Neural cell (in vitro differentiated cells): ENCODE measurements around the gene COX4I1. TPM values are rescaled to one million over a fixed set of nuclear protein-coding genes. Genes with fewer than 3 reads are reported as not detected.

Experiments used
- H2AFZ ChIP-seq: fragments of 200-600, 300-800 bp; sonication (generic), shearing (Covaris generic); 2 replicates; pipeline ENCODE4 v1.6.0; 2014; ENCODE audit warnings: low read depth, mild to moderate bottlenecking, antibody characterized with exemption, low read length, moderate library complexity
- H3F3A ChIP-seq: fragments of 200-600 bp; shearing (Covaris generic); 2 replicates; pipeline ENCODE4 v1.6.1; 2016; ENCODE audit warnings: mild to moderate bottlenecking, moderate library complexity, mixed read lengths, antibody characterized with exemption, low read length; ENCODE audit not compliant: insufficient read depth, poor library complexity, severe bottlenecking
- H3K27ac ChIP-seq: fragments of 200-600, 300-800 bp; sonication (generic), shearing (Covaris generic); 2 replicates; pipeline ENCODE4 v1.5.1; 2014; ENCODE audit warnings: mild to moderate bottlenecking, low read length, moderate library complexity
- H3K27me3 ChIP-seq: fragments of 300-800, 200-600 bp; sonication (generic), shearing (Covaris generic); 2 replicates; pipeline ENCODE4 v1.6.0; 2014; ENCODE audit warnings: mild to moderate bottlenecking, low read depth, low read length, moderate library complexity; ENCODE audit not compliant: insufficient read depth
- H3K36me3 ChIP-seq: fragments of 300-800, 200-600 bp; sonication (generic), shearing (Covaris generic); 2 replicates; pipeline ENCODE4 v1.5.1; 2014; ENCODE audit warnings: mild to moderate bottlenecking, antibody characterized with exemption, low read length, moderate library complexity; ENCODE audit not compliant: insufficient read depth
- H3K4me2 ChIP-seq: fragments of 300-800, 200-600 bp; sonication (generic), shearing (Covaris generic); 2 replicates; pipeline ENCODE4 v1.6.0; 2014; ENCODE audit warnings: mild to moderate bottlenecking, low read length
- H3K4me3 ChIP-seq: fragments of 300-800, 200-600 bp; sonication (generic), shearing (Covaris generic); 2 replicates; pipeline ENCODE4 v1.5.1; 2014; ENCODE audit warnings: mild to moderate bottlenecking, low read length, moderate library complexity
- H3K79me2 ChIP-seq: fragments of 200-600 bp; shearing (Covaris generic); replicated peaks from 2 replicates; pipeline ENCODE4 v1.6.0; 2014; ENCODE audit warnings: mild to moderate bottlenecking, low read length, moderate library complexity; ENCODE audit not compliant: insufficient read depth
- H3K9ac ChIP-seq: fragments of 300-800, 200-600 bp; sonication (generic), shearing (Covaris generic); 2 replicates; pipeline ENCODE4 v1.6.1; 2016; ENCODE audit warnings: mild to moderate bottlenecking, low read length, mixed read lengths
- H3K9me2 ChIP-seq: fragments of 200-600 bp; shearing (Covaris generic); 2 replicates; pipeline ENCODE4 v1.6.1; 2016; ENCODE audit warnings: mild to moderate bottlenecking, low read length, mixed read lengths; ENCODE audit not compliant: insufficient read depth
- H3K9me3 ChIP-seq: fragments of 200-600, 300-800 bp; sonication (generic), shearing (Covaris generic); 2 replicates; pipeline ENCODE4 v1.6.1; 2016; ENCODE audit warnings: mild to moderate bottlenecking, mixed run types, low read length, moderate library complexity, mixed read lengths
- H4K20me1 ChIP-seq: fragments of 200-600 bp; shearing (Covaris generic); 2 replicates; pipeline ENCODE4 v1.6.1; 2016; ENCODE audit warnings: mild to moderate bottlenecking, mixed run types; ENCODE audit not compliant: insufficient read depth
- CTCF ChIP-seq: fragments of 450-650 bp; IDR thresholded peaks from 2 replicates; pipeline ENCODE4 v1.5.1; 2014; ENCODE audit warnings: antibody characterized with exemption, mild to moderate bottlenecking, moderate library complexity; ENCODE audit not compliant: poor library complexity, severe bottlenecking
- EP300 ChIP-seq: fragments of 450-650 bp; conservative IDR thresholded peaks from 2 replicates; pipeline ENCODE4 v1.6.1; 2014; ENCODE audit warnings: antibody characterized with exemption, mild to moderate bottlenecking, moderate library complexity; ENCODE audit not compliant: poor library complexity, severe bottlenecking
- EZH2 ChIP-seq: fragments of 200-600, 300-800 bp; shearing (Covaris generic), sonication (generic); IDR thresholded peaks from 2 replicates; pipeline ENCODE4 v1.6.1; 2014; ENCODE audit warnings: antibody characterized with exemption, low read length, borderline replicate concordance, mild to moderate bottlenecking; ENCODE audit not compliant: insufficient read depth, poor library complexity, severe bottlenecking
- MXI1 ChIP-seq: fragments of 450-650 bp; conservative IDR thresholded peaks from 2 replicates; pipeline ENCODE4 v1.6.1; 2014; ENCODE audit warnings: antibody characterized with exemption, mild to moderate bottlenecking; ENCODE audit not compliant: poor library complexity, severe bottlenecking
- POLR2AphosphoS5 ChIP-seq: IDR thresholded peaks from 2 replicates; pipeline ENCODE4 v1.6.1; 2012
- RAD21 ChIP-seq: fragments of 450-650 bp; conservative IDR thresholded peaks from 2 replicates; pipeline ENCODE4 v1.6.1; 2014; ENCODE audit warnings: antibody characterized with exemption, mild to moderate bottlenecking, moderate library complexity
- REST ChIP-seq: IDR thresholded peaks from 2 replicates; pipeline ENCODE4 v1.6.1; 2012; ENCODE audit warnings: borderline replicate concordance
- SMC3 ChIP-seq: fragments of 450-650 bp; conservative IDR thresholded peaks from 2 replicates; pipeline ENCODE4 v1.6.1; 2014; ENCODE audit warnings: antibody characterized with exemption, mild to moderate bottlenecking, moderate library complexity; ENCODE audit not compliant: poor library complexity
- TAF1 ChIP-seq: IDR thresholded peaks from 2 replicates; pipeline ENCODE4 v1.6.1; 2012; ENCODE audit warnings: low read depth
- polyA plus RNA-seq: library from polyadenylated mRNA; depleted of rRNA; stranded (reverse); fragments of >200 nt; gene quantifications from 2 replicates; pipeline ENCODE4 v1.2.3, GENCODE V29; 2014

The COX4I1 gene
- polyA plus RNA-seq, 1 donor from 2014 or later: 709 TPM

DNA sequence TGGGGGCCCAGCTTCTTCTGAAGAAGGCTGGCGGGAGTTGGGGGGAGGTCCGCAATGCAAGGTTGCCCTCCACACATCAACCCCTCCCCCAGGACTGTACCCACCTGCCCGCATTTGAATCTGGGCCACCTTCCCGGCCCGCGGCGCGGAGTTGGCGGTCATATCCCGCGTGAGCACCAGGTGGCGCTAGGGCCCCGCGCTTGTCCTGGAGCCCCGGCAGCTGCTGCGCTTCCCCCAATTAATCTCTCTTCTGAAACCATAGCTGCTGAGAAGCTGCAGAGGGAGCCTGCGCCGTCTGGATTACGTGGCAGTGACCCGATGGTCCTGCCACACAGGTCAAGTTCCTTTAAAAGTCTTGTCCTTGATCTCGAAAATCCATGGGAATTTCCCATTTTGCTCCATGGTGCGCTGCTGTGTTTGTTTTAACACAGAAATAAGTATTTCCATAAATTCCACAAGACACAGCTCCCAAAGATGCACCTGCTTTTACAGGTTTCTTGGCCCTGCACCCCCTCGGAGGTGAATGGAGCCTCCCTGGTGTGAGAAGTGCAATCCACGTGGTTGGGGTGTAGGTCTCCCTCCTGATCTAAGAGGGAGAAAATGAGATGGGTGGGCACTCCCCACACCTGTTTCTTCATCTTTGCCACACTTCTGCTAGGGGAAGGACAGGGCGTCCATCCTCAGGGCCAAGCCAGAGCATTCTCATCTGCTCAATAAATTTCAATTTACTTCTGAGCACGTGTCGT lies 22.1 kb downstream of the COX4I1 start:
- TF ChIP-seq RAD21 (peak; percentile 99), EZH2 (no peak), SMC3 (peak; percentile 100), CTCF (peak; percentile 98)
- Histone ChIP-seq H4K20me1 (no peaks in the 10 kb centered on the region), H3K4me3 (no peak overlapping the region), H3K9ac (no peak overlapping the region), H3K9me3 (no peaks in the 10 kb centered on the region), H3K27me3 (peaks cover 5% of the 10 kb centered on the region), H3K79me2 (no peaks in the 10 kb centered on the region), H3K4me2 (no peak overlapping the region), H3K36me3 (no peaks in the 10 kb centered on the region), H3K27ac (no peak overlapping the region), H3F3A (no peaks in the 10 kb centered on the region), H2AFZ (no peak overlapping the region), H3K9me2 (no peaks in the 10 kb centered on the region)

DNA sequence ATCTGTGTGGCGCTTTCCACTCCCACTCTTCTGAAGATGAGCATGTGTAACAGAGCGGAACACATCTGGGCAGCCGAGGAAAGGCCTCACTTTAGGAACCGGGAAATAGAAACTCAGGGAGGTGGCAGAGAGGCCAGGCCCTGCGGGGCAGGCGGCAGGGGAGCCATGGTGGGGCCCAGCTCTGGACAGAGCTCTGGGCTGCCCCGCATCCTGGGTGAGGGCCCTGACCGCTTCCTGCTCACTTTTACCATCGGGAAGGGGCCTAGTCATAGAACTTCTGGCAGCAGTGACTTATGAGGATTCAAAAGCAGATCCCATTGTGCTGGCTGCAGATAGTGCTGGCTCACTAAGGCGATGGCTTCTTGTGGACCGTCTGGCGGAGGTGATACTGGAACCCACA lies 22.6 kb downstream of the COX4I1 start:
- peaks cover 5% of the 10 kb centered on the region for H3K27me3 ChIP-seq
- H4K20me1 ChIP-seq: no peaks in the 10 kb centered on the region
- H3K27ac ChIP-seq: no peak overlapping the region
- H3K36me3 ChIP-seq: no peaks in the 10 kb centered on the region
- no peaks in the 10 kb centered on the region for H3K9me2 ChIP-seq
- H3K79me2 ChIP-seq: no peaks in the 10 kb centered on the region
- no peak for TF ChIP-seq EZH2
- no peak for TF ChIP-seq SMC3
- no peaks in the 10 kb centered on the region for H3K9me3 ChIP-seq
- no peak overlapping the region for H3K4me3 ChIP-seq
- H3K4me2 ChIP-seq: no peak overlapping the region
- H3F3A ChIP-seq: no peaks in the 10 kb centered on the region
- H2AFZ ChIP-seq: no peak overlapping the region
- no peak overlapping the region for H3K9ac ChIP-seq

GRCh38 chr16:85823328-85823920 lies 23.9 kb downstream of the COX4I1 start:
- TF ChIP-seq TAF1 (no peak), EZH2 (no peak), REST (no peak), CTCF (no peak), RAD21 (no peak), EP300 (no peak), MXI1 (no peak), POLR2AphosphoS5 (no peak), SMC3 (no peak)
- no peaks in the 10 kb centered on the region for H3K79me2 ChIP-seq
- no peaks in the 10 kb centered on the region for H3K9me3 ChIP-seq
- no peaks in the 10 kb centered on the region for H3K36me3 ChIP-seq
- no peak overlapping the region for H3K27ac ChIP-seq
- H3K27me3 ChIP-seq: peaks cover 5% of the 10 kb centered on the region
- no peak overlapping the region for H3K4me3 ChIP-seq
- no peaks in the 10 kb centered on the region for H3F3A ChIP-seq
- H4K20me1 ChIP-seq: no peaks in the 10 kb centered on the region
- H2AFZ ChIP-seq: no peak overlapping the region
- H3K9me2 ChIP-seq: no peaks in the 10 kb centered on the region
- no peak overlapping the region for H3K9ac ChIP-seq
- no peak overlapping the region for H3K4me2 ChIP-seq
